GM21381 (cell line): ENCODE measurements around the gene OR2AJ1.

ENCODE experiments used
- ATAC-seq: cut with Tn5 transposase; IDR thresholded peaks from one replicate; pipeline ENCODE4 v1.9.1; 2021; ENCODE audit warnings: mild to moderate bottlenecking, moderate library complexity; ENCODE audit not compliant: unreplicated experiment

The OR2AJ1 gene

DNA sequence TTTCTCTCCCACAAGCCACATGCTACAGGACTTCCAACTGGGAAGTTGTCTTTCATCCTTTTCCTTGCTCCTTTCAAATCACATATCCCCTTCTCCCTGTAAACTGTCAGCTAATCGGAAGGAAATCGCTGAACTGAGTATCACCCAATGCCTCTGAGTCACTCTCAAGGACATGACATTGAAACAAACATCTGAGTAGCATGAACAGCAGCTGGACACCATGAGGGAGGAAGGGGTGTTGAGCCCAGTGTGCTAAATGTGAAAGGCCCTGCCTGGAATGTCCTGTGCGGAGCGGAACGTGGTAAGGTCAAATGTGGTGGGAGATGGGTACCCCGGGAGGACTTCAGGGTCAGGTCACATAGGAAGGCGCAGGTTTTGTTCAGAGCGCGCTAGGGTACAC is at the start of gene OR2AJ1:
Gene OR2AJ1, plus strand, starts transcription at position 22 of the 400 bp plus-strand sequence. CDS start 8,880 bp downstream, outside the sequence.
- no peak for ATAC-seq

DNA sequence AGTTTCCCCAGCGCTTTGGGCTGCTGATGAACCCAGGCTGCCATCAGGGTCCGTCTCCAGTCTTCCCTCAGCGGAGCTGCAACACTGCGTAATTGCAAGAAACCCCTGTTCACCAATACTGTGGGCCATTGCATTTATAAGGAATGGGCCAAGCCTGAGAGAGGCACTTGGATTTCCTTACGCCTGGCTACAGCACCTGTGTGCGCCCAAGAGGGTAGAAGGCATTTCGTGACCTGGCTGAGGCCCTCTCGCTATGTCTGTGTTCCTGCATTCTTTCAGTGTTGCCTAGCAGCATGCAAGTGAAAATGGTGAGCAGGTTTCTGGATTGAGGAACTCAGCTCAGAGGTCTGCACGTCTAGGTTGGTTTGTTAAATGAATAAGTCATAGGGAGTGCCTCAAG is 41.3 kb upstream of the OR2AJ1 start:
- ATAC-seq: no peak

GRCh38 chr1:247884797-247885413 is 39.8 kb upstream of the OR2AJ1 start:
- ATAC-seq: no peak

DNA sequence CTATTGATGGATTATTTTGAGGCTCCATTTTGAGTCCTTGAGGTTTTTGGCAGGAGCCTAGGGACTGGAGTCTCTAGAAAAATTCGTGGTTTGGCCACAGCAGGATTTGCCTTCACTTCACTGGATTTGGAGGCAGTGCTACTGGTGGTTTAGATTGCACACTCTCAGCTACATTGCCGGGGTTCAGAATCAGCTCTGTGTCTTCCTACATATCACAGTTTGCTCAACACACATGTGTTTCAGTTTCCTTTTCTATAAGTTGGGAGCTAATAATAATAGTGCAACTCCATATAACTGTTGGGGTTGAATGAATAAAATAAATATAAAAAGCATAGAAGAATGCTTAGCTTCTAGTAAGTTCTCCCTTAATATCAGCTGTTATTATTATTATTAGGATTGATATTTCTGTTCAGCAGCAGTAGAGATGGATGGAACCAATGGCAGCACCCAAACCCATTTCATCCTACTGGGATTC is 29.5 kb upstream of the OR2AJ1 start, which contains the start of gene OR2W3:
Gene OR2W3, plus strand, starts transcription at position 425 of the 475 bp plus-strand sequence. Its CDS starts 0 bp downstream, at position 425.
- no peak for ATAC-seq

- ATAC-seq: no peak
Measured at GRCh38 chr1:247895976-247896375, 28.7 kb upstream of the OR2AJ1 start.

- ATAC-seq: no peak
Measured at GRCh38 chr1:247904122-247904521, 20.6 kb upstream of the OR2AJ1 start.

GRCh38 chr1:247905181-247905580 is 19.5 kb upstream of the OR2AJ1 start:
- no peak for ATAC-seq

DNA sequence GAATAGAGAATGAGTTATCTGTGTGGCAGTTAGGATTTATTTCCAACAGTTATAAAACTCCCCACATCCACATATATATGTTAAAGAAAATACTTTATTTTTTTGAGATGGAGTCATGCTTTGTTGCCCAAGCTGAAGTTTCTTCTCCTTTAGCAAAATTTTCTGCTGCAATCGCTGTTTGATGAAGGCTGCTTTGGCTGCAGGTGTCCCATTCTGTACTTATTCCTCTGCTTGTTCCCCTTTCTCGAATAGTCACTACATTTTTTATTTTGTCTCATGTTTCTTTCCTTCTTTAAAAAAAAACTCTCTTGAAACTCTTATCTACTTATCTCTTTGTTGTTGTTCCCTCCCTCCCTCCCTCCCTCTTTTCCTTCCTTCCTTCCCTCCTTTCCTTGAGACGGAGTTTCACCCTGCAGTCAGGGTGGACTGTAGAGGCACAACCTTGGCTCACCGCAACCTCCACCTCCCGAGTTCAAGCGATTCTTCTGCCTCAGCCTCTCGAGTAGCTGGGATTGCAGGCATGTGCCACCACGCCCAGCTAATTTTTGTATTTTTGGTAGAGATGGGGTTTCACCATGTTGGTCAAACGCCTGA is 18.7 kb upstream of the OR2AJ1 start:
- ATAC-seq: no peak

DNA sequence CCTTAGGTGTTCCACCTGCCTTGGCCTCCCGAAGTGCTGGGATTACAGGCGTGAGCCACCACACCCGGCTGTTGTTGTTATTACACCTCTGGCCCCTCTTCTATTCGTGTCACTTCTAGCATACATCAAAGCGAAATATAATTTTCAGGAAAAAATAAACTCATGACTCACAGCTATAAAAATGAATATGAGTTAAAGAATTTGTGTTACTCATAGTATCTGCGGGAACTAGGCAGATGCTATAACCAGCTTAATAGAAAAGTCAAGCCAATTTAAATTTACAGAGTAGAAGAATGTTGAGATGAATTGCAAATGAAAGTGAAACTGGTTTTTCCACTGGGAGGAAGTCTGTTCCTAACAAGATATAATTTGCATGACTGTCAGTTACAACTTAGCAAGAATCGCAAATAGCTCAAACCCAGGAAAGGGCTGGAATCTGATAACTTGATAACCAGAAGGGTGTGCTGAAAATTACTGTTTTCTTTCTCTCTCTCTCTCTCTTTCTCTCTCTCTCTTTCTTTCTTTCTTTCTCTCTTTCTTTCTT is 18.1 kb upstream of the OR2AJ1 start:
- ATAC-seq: no peak

GRCh38 chr1:247908766-247909165 is 15.9 kb upstream of the OR2AJ1 start:
- no peak for ATAC-seq

DNA sequence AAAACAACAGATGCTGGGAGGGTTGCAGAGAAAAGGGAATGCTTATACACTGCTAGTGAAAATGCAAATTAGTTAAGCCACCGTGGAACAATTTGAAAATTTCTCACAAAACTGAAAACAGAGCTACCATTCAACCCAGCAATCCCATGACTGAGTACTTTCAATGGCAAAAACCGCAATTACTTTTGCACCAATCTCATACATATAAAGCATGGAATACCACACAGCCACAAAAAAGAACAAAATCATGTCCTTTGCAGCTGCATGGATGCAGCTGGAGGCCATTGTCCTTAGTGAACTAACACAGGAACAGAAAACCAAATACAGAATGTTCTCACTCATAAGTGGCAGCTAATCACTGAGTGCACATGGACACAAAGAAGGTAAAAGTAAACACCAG is 10.9 kb upstream of the OR2AJ1 start:
- no peak for ATAC-seq

GRCh38 chr1:247914941-247915662 is 9.6 kb upstream of the OR2AJ1 start:
- no peak for ATAC-seq

- ATAC-seq: no peak
Measured at GRCh38 chr1:247919952-247920351, 4.7 kb upstream of the OR2AJ1 start, which contains the start of gene OR2T8. Gene OR2T8, plus strand, starts transcription at chr1:247920252. Its CDS starts 766 bp downstream, at chr1:247921018.

DNA sequence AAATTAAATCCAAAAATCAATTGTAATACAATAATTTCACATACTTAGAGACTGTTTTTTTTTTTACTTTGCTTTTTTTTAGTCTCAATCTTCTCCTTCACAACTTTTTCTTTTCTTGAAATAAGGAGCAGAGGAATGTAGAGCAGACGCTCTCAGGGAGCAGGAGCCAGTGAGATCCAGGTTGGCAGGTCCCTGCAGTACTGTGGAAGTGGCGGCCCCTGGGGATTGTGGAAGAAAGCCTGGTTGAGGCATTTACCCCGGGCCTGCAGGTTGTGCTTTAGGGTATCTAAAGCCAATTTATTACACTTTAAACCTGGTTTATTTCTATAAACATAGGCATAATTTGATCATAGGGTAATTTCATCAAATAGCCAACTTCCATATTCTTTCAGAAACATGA is 748 bp upstream of the OR2AJ1 start:
- ATAC-seq: no peak

DNA sequence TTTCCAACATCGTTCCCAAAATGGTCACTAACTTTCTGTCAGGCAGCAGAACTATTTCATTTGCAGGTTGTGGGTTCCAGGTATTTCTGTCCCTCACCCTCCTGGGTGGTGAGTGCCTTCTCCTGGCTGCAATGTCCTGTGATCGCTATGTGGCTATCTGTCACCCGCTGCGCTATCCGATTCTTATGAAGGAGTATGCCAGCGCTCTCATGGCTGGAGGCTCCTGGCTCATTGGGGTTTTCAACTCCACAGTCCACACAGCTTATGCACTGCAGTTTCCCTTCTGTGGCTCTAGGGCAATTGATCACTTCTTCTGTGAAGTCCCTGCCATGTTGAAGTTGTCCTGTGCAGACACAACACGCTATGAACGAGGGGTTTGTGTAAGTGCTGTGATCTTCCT is 9.3 kb downstream of the OR2AJ1 start:
- ATAC-seq: no peak

GRCh38 chr1:247935781-247936180 is 11.1 kb downstream of the OR2AJ1 start:
- no peak for ATAC-seq

DNA sequence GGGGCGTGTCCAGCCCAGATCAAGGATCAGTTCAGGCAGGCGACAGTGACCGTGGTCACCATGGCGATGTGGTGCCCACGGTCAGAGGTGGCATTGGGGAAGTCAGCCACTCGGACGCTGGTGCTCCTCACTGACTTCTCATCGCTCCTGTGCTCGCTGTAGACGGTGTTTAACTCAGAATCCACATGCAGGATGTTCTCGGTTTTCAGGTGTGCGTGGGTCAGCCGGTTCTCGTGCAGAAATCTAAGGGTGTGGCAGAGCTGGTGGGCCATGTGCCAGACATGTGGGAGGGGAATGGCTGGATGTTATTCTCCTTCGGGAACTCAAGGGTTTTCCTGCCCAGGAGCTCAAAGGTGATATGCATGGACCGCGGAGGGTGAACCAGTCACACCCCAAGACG is 11.7 kb downstream of the OR2AJ1 start:
- no peak for ATAC-seq

DNA sequence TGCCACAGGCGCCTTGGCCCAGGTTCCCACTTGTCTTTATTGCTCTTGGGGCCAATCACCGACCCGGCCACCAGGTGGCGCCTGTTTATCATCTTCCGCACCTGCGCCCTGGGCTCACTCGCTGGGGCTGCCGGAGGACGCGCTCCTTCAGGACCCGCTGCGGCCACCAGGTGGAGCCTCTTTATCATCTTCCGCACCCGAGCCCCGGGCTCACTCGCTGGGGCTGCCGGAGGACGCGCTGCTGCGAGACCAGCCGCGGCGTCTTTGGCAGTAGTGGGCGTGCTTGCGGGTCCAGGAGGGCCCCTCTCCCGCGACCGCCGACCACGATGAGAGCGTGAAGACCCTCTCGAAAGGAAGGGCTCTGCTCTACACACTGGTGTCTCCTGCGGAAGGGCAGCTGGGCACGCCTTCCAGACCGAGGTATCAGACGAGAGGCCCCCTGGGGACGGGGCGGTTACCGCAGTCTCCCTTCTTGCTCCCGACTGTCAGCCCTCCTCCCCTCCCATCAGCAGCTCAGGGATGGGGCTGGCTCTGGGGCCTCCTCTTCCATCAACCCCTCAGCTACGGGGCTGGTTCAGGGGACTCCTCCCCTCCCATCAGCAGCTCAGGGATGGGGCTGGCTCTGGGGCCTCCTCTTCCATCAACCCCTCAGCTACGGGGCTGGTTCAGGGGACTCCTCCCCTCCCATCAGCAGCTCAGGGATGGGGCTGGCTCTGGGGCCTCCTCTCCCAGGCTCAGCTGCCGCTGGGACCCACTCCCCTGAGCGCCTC is 12.5 kb downstream of the OR2AJ1 start:
- ATAC-seq: peak; percentile 99

GRCh38 chr1:247942624-247943023 is 17.9 kb downstream of the OR2AJ1 start:
- no peak for ATAC-seq

- ATAC-seq: no peak
Measured at GRCh38 chr1:247948558-247948957, 23.9 kb downstream of the OR2AJ1 start, which contains the start of gene OR2L8. Gene OR2L8, plus strand, starts transcription at chr1:247948858. Its CDS starts 0 bp downstream, at chr1:247948858.

- no peak for ATAC-seq
Measured at GRCh38 chr1:247953408-247953807, 28.7 kb downstream of the OR2AJ1 start.
